Large intestine (tissue), 3 donors: ENCODE measurements around the gene GNAO1. TPM values are rescaled to one million over a fixed set of nuclear protein-coding genes. Genes with fewer than 3 reads are reported as not detected.

Experiments used
- DNase-seq, 2 donors: peaks; one replicate each; pipeline versions ENCODE4 v3.0.0 to v3.0.0-alpha.2; 2013
- H3K27ac ChIP-seq: one replicate; pipeline ENCODE4 v1.5.1; 2013; ENCODE audit warnings: low read length
- H3K27me3 ChIP-seq: 2 replicates; pipeline ENCODE4 v1.6.1; 2013; ENCODE audit warnings: low read length; ENCODE audit not compliant: control insufficient read depth, insufficient read depth
- H3K36me3 ChIP-seq: 2 replicates; pipeline ENCODE4 v1.6.1; 2013; ENCODE audit warnings: low read length; ENCODE audit not compliant: control insufficient read depth, insufficient read depth
- H3K4me1 ChIP-seq: one replicate; pipeline ENCODE4 v1.6.1; 2013; ENCODE audit warnings: low read length; ENCODE audit not compliant: control insufficient read depth, insufficient read depth
- H3K4me3 ChIP-seq: one replicate; pipeline ENCODE4 v1.5.1; 2013; ENCODE audit warnings: low read length
- H3K9me3 ChIP-seq: one replicate; pipeline ENCODE4 v1.6.1; 2013; ENCODE audit warnings: mild to moderate bottlenecking, low read depth, low read length, moderate library complexity; ENCODE audit not compliant: control insufficient read depth
- WGBS: methylation state at CpG from one replicate; pipeline ENCODE4 v1.1.5; 2013; ENCODE audit warnings: low lambda C conversion rate; ENCODE audit not compliant: insufficient coverage; 5-methylcytosine and 5-hydroxymethylcytosine counted together
- polyA plus RNA-seq: library from polyadenylated mRNA; unstranded; fragments of 120-200 nt; gene quantifications from one replicate; pipeline ENCODE4 v1.2.1, GENCODE V29; 2013

The GNAO1 gene
- polyA plus RNA-seq, 1 donor = 15.9 TPM

DNA sequence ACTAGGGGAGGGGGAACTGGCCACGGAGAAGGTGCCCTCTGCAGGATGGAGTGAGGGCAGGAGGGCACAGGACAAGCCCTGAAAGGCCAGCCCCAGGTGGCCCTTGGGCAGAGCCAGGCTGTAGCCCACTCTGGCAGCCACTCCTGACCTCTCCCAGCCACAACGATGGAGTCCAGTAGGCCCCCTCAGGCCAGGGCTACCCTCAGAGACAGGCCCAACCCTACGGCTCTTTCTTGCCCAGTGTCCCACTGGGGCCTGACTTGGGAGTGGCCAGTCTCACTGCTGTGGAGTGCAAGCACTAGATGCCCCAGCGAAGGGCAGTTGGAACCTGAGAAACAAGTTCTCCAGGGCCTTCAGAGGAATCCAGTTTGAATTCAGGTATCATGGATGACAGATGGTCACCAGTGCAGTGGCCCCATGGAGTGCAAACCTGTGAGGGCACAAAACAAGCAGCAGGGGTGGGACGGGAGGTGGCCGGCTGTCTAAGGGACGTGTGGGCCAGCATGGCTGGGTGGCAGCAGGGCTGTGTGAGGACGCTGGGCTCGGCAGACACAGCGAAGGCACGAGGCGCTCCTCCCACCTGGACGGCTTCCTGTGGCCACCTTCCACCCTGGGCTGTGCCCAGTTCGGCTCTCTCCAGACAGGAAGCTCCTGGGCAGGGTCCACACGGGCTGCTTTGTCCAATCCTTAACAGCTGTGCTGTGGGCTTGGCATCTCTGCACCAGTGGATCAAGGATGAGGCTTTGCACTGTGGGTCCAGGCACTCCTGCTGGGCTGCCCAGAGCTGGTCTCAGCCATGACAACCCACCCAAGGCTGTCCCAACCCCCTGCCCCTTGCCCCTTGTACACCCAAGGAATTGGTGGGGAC, 162.0 kb downstream of the GNAO1 start:
- Histone ChIP-seq H3K4me1 (peaks cover 4% of the 10 kb centered on the region), H3K4me3 (no peak overlapping the region), H3K27me3 (no peaks in the 10 kb centered on the region), H3K9me3 (no peaks in the 10 kb centered on the region), H3K27ac (no peak overlapping the region), H3K36me3 (no peaks in the 10 kb centered on the region)
- DNase-seq = no peak
- no CpG with 5 or more reads among the region's 15 CpGs for WGBS

DNA sequence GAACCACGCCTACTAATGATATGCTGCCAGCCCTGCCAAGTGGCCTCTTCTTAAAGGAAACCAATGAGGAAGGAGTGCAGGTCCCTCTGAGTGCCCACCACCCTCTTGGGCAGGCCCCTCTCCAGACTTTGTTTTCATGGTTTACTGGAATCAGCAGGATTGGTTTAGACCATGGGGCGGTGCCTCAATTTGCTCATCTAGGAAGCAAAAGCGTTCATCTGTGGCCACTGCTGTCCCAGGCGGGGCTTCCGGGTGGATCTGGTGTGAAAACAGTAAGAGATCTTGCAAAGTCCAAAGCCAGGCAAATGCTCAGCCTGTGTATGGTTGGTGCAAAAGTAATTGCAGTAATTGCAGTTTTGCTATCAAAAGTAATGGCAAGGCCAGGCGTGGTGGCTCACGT, 162.7 kb downstream of the GNAO1 start:
- WGBS = no CpG with 5 or more reads among the region's 7 CpGs
- no peak overlapping the region for H3K27ac ChIP-seq
- H3K36me3 ChIP-seq = no peaks in the 10 kb centered on the region
- no peaks in the 10 kb centered on the region for H3K9me3 ChIP-seq
- no peaks in the 10 kb centered on the region for H3K27me3 ChIP-seq
- no peak overlapping the region for H3K4me3 ChIP-seq
- peaks cover 4% of the 10 kb centered on the region for H3K4me1 ChIP-seq
- DNase-seq = no peak

DNA sequence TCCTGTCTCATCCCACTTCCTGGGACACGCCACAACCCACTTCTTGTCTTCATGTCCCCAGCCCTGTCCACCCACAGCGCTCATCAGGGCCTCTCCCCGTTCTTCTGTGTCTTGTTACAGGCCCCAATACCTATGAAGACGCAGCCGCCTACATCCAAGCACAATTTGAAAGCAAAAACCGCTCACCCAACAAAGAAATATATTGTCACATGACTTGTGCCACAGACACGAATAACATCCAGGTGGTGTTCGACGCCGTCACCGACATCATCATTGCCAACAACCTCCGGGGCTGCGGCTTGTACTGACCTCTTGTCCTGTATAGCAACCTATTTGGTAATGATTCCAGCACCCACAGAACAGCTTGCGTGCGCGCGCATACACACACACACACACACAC, 163.5 kb downstream of the GNAO1 start:
- Histone ChIP-seq H3K9me3 (no peaks in the 10 kb centered on the region), H3K4me3 (no peak overlapping the region), H3K27ac (no peak overlapping the region), H3K4me1 (peaks cover 4% of the 10 kb centered on the region), H3K27me3 (no peaks in the 10 kb centered on the region), H3K36me3 (no peaks in the 10 kb centered on the region)
- WGBS = 97% methylated on average over 5 of the region's 17 CpGs
- no peak for DNase-seq

DNA sequence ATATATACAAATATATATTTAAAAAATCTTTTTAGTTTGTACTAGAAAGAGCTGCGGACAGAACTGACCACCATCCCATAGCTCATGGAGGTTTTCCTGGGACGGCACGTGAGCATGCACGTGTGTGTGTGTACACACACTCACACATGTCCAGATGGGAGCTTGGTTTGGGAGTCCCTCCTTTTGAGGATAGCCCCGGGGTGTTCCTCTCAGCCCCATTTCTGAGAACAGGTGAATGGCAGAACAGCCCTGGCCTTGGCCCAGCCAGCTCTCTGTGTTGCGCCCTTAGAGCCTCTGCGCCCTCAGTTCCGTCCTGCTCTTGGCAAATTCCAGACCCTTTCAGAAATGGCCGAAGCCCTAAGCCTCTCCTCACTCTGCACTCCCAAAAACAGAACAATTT, 163.9 kb downstream of the GNAO1 start:
- Histone ChIP-seq H3K4me3 (no peak overlapping the region), H3K9me3 (no peaks in the 10 kb centered on the region), H3K27me3 (no peaks in the 10 kb centered on the region), H3K27ac (no peak overlapping the region), H3K4me1 (peaks cover 4% of the 10 kb centered on the region), H3K36me3 (peaks cover 2% of the 10 kb centered on the region)
- WGBS = 100% methylated on average over 4 of the region's 9 CpGs
- no peak for DNase-seq

DNA sequence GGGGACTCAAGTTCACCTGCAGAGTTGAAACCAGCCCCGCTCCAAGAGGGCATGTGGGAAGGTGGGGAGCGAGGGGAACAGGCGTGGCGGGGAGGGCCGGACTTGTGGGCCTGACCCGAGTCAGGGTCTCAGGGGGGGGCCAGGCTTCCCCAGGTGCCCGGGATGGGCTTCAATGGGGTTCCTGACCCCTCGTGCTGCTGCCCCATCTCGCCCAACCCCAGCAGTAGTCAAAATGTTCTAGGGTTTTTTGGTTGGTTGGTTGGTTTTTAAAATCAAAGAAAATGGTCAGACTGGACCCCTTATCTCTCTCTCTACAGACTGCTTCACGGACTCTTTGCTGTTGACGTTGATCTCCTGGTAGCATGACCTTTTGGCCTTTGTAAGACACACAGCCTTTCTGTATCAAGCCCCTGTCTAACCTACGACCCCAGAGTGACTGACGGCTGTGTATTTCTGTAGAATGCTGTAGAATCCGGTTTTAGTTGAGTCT, 164.5 kb downstream of the GNAO1 start:
- no peak overlapping the region for H3K4me3 ChIP-seq
- no CpG with 5 or more reads among the region's 14 CpGs for WGBS
- H3K9me3 ChIP-seq = no peaks in the 10 kb centered on the region
- no peaks in the 10 kb centered on the region for H3K27me3 ChIP-seq
- no peak for DNase-seq
- H3K36me3 ChIP-seq = peaks cover 8% of the 10 kb centered on the region
- peaks cover 4% of the 10 kb centered on the region for H3K4me1 ChIP-seq
- no peak overlapping the region for H3K27ac ChIP-seq

DNA sequence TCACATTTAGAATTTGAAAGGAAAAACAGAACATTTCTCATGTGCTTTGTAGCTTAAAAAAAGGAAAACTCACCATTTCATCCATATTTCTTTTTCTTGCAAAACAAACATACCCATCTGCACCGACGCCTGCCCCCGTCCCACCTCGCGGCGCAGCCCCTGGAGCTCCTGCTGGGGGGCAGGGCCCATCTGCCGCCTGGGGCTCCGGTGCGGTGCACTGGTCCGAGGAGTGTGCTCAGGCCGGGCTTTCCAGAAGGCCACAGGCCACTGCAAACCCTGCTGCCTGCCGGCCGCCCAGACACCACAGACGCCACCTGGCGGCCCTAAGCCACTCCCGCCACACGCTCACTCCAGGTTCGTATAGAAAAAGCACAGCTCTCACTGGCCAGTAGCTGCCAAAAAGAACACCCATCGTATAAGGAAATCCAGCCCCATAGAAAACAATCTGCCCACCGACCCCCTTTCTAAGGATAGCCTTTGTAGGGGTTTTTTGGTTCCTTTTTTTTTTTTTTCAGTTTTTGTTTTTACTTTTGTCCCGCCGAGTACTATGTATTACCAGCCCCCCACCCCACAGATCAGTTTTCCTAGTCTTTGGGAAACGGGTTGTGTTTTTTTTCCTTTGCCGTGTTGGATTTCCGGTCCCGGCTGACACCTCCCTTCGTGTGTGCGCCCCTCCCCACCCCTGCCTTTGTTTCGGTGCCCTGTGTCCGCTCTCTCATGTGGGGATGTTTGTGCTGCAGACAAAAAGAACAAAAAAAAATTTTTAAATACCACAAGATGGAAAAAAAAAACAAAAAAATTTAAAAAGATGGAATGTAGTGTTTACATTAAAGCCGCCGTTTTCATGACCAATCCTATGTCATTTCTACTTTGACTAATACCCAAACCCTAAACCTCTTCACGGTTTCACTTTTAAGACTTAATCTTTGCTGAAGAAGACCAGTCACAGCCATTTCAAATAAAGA, 165.3 kb downstream of the GNAO1 start:
- Histone ChIP-seq H3K27me3 (no peaks in the 10 kb centered on the region), H3K9me3 (no peaks in the 10 kb centered on the region), H3K4me3 (peak overlapping the region; percentile 43), H3K27ac (no peak overlapping the region), H3K4me1 (peaks cover 4% of the 10 kb centered on the region), H3K36me3 (peaks cover 9% of the 10 kb centered on the region)
- peak; percentile 57 to 74 for DNase-seq
- 12% methylated on average over 5 of the region's 33 CpGs for WGBS

DNA sequence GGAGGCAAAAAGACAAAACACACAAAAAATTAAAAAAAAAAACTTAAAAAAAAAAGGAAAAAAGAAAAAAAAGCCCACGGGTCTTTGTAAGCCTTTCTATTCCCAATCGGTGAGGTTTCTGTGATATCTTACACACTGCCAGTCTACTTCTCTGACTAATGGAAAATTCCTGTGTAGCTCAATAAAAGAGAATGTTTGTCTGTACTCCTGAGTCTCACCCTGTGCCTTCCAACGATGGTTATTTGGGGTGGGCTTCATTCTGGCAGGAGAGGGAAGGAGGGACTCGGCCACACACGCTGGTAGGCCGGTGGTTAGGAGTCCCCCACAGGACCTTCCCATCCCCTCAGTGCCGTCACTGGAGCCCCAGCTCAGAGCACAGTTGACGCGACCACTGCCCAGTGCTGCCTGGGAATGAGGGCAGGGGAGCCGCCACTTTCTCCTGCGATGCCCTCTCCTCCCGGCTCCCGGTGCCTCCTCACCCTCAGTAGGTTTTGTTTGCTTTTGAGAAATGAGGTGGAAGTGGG, 166.0 kb downstream of the GNAO1 start:
- no CpG with 5 or more reads among the region's 13 CpGs for WGBS
- H3K27ac ChIP-seq = no peak overlapping the region
- H3K36me3 ChIP-seq = peaks cover 16% of the 10 kb centered on the region
- DNase-seq = peak in 1 of 2 donors; percentile 41
- H3K9me3 ChIP-seq = no peaks in the 10 kb centered on the region
- peaks cover 4% of the 10 kb centered on the region for H3K4me1 ChIP-seq
- H3K27me3 ChIP-seq = no peaks in the 10 kb centered on the region
- peak overlapping the region; percentile 43 for H3K4me3 ChIP-seq

DNA sequence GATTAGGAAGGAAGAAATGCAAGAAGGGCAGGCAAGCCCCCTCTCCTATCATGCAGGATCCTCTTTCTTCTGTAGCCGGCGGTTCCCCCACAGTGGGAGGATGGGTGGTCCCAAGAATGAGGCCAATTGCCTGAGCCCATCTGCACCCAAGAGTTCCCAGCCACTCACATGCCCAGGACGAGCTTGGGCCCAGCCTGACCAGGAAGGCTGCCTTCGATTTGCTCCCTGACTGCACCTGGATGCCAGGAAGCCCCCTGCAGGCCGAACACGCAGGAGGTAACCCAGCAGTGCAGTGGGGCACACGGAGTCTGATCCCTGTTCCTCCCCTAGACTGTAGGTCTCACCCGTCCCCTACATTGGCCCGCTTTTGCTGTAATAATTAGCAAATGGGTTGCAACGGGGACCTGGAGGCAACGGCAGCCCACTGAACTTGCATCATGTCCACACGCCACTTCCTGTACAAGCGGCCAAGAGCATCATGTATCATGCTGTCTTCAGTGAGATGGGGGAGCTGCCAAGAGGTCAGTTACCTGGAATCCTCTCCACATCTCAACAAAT, 166.6 kb downstream of the GNAO1 start:
- no peaks in the 10 kb centered on the region for H3K27me3 ChIP-seq
- no peak overlapping the region for H3K27ac ChIP-seq
- peak in 1 of 2 donors; percentile 18 for DNase-seq
- H3K4me3 ChIP-seq = no peak overlapping the region
- H3K36me3 ChIP-seq = peaks cover 21% of the 10 kb centered on the region
- no peaks in the 10 kb centered on the region for H3K9me3 ChIP-seq
- H3K4me1 ChIP-seq = peaks cover 4% of the 10 kb centered on the region
- WGBS = no CpG with 5 or more reads among the region's 13 CpGs

DNA sequence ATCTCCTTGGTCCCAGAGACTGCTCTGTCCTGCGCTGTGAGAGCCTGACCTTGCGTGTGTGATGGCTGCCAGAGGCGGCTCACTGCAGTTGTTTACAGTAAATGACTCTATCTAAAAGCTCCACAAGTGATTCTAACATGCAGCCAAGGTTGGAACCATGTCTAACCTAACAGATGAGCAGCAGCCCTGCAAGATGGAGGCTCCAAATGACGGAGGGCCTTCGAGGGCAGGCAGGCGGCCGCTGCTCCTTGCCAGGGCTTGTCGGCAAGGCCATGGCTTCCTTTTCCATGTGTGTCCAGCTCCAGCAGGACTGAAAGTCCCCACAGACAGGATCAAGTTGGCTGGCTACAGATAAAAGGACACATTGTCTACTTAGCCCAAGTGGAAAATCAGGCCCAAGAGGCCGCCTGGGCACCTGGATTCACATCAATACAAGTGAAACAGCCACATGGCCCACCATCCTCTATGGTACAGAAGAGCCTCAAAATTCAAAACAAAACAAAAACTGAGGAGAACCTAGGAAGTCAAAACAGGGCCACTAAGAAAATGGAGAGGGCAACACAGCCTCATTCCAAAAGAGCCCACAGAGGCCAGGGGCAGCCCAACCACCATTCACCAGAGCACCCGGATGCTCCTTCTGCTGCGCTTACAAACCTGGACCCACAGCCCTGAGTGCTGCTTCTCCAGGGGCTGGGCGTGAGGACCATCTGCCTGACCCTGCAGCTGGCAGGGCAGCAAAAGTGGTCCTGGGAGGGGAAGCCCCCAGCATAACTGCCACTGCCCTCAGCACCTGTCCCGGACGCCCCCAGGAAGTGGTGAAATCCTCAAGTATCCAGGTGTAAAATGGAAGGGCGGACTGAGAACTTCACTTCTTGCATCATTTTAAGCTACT, 169.1 kb downstream of the GNAO1 start:
- peaks cover 43% of the 10 kb centered on the region for H3K36me3 ChIP-seq
- no CpG with 5 or more reads among the region's 15 CpGs for WGBS
- no peak overlapping the region for H3K4me3 ChIP-seq
- no peak overlapping the region for H3K27ac ChIP-seq
- no peaks in the 10 kb centered on the region for H3K9me3 ChIP-seq
- no peak for DNase-seq
- H3K4me1 ChIP-seq = peaks cover 4% of the 10 kb centered on the region
- no peaks in the 10 kb centered on the region for H3K27me3 ChIP-seq
